Measurements from ENCODE around the gene OR51B6. TPM values are rescaled to one million over a fixed set of nuclear protein-coding genes. Genes with fewer than 3 reads are reported as not detected.
"Not testable (repeated sequence)": the region's sequence is repeated elsewhere in the genome, so short reads cannot be mapped to it uniquely, and the experiment has no call there.

OR51B6 gene
- total and polyA plus RNA-seq, 2 experiments from 2014 or later = not detected

GRCh38 chr11:5349550-5349949 lies 1.8 kb upstream of the OR51B6 start (continued):
- no peak for TF ChIP-seq ETS1 (IDR thresholded peaks at IDR 0.05)
- no peak for TF ChIP-seq REST (IDR thresholded peaks at IDR 0.05; ENCODE audit: unreplicated experiment)
- TF ChIP-seq ZNF331 (CRISPR knock-in tag; IDR thresholded peaks at IDR 0.05; ENCODE audit: low read depth) = no peak
- TF ChIP-seq STAT1 (IDR thresholded peaks at IDR 0.05; ENCODE audit: unreplicated experiment) = no peak
- TF ChIP-seq EZH2 (IDR thresholded peaks at IDR 0.05; ENCODE audit: low read depth, unreplicated experiment) = no peak

- not testable (repeated sequence) for H3K9me3 Mint-ChIP-seq; H2AFZ ChIP-seq; H3K27me3 ChIP-seq (ENCODE audit: insufficient read depth); H4K20me1 ChIP-seq (replicated peaks; ENCODE audit: insufficient read depth); H3K36me3 ChIP-seq (ENCODE audit: insufficient read depth); H3K27ac ChIP-seq (ENCODE audit: low read depth); H3K27me3 Mint-ChIP-seq (ENCODE audit: insufficient read depth, low read depth, poor library complexity); DNase-seq (ENCODE audit: low spot score); H3K36me3 Mint-ChIP-seq (ENCODE audit: low read depth); H3K9me2 ChIP-seq (ENCODE audit: insufficient read depth); H3K4me1 ChIP-seq (ENCODE audit: insufficient read depth); H3F3A ChIP-seq (replicated peaks; ENCODE audit: low read depth); H3K4me3 Mint-ChIP-seq; H3K27ac Mint-ChIP-seq; ATAC-seq; H3K4me2 ChIP-seq; H3K4me3 ChIP-seq; H3K4me1 Mint-ChIP-seq; H3K79me2 ChIP-seq (replicated peaks; ENCODE audit: insufficient read depth)
Measured at GRCh38 chr11:5356031-5356430, 4.7 kb downstream of the OR51B6 start.

DNA sequence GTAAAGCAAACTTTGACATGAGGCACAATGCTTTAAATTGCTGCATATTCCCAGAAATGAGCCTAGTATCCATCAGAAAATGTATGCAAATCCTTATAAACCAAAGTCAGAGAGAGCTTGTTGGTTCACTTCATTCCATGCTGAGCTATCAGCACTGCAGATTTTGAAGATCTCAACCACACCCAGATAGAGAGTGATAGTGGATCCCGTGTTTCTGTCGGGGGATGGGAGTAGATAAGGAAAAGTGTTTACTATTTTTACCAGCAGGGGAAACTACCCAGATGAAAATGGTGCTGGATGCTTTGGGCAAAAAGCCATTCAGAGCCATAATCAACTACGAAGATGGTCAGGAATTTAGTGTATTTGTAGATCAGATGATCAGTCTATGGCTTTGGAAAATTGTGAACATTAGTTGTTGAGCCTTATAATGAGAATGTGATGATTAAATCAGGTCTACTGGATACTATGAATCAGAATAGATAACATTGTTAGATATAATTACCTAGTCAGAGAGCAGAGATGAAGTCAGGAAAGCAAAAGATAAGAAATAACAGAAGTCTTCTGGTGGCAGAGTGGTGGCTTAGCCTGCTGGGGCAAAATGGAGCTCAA lies 10.8 kb downstream of the OR51B6 start:
- Histone ChIP-seq H3K79me2 (replicated peaks; ENCODE audit: insufficient read depth) (no peaks in the 10 kb centered on the region), H3K27me3 (ENCODE audit: insufficient read depth) (no peaks in the 10 kb centered on the region), H3F3A (replicated peaks; ENCODE audit: low read depth) (no peaks in the 10 kb centered on the region), H3K36me3 (ENCODE audit: insufficient read depth) (no peaks in the 10 kb centered on the region), H2AFZ (no peak overlapping the region), H3K4me3 (no peak overlapping the region), H4K20me1 (replicated peaks; ENCODE audit: insufficient read depth) (no peaks in the 10 kb centered on the region), H3K4me2 (no peak overlapping the region), H3K27ac (ENCODE audit: low read depth) (no peak overlapping the region), H3K9me2 (ENCODE audit: insufficient read depth) (no peaks in the 10 kb centered on the region), H3K4me1 (ENCODE audit: insufficient read depth) (no peaks in the 10 kb centered on the region)
- Mint-ChIP-seq H3K27me3 (ENCODE audit: insufficient read depth, low read depth, poor library complexity) (no peaks in the 10 kb centered on the region), H3K4me1 (no peaks in the 10 kb centered on the region; the same call in 2 of the 3 replicates), H3K27ac (no peak overlapping the region), H3K36me3 (ENCODE audit: low read depth) (no peaks in the 10 kb centered on the region), H3K9me3 (peaks cover 4% of the 10 kb centered on the region; the same call in 1 of the 3 replicates), H3K4me3 (no peak overlapping the region)
- ATAC-seq = no peak
- no peak for DNase-seq (ENCODE audit: low spot score)
- TF ChIP-seq ETS1 (IDR thresholded peaks at IDR 0.05) = no peak
- TF ChIP-seq ZNF114 (CRISPR knock-in tag; IDR thresholded peaks at IDR 0.05) = no peak
- TF ChIP-seq CREB1 (CRISPR knock-in tag; IDR thresholded peaks at IDR 0.05; ENCODE audit: low read depth) = no peak
- no peak for TF ChIP-seq ZNF331 (CRISPR knock-in tag; IDR thresholded peaks at IDR 0.05; ENCODE audit: low read depth)
- no peak for TF ChIP-seq NANOG (IDR thresholded peaks at IDR 0.05; ENCODE audit: borderline replicate concordance)
- TF ChIP-seq EZH2phosphoT487 (IDR thresholded peaks at IDR 0.05; ENCODE audit: unreplicated experiment) = no peak

All from GM23338 (cell line).